A172 (cell line): ENCODE measurements around the gene XG. TPM values are rescaled to one million over a fixed set of nuclear protein-coding genes. Genes with fewer than 3 reads are reported as not detected.
A peak's percentile ranks its signal among the peaks of the same experiment; 100 is the strongest.
"Not testable (repeated sequence)": the region's sequence is repeated elsewhere in the genome, so short reads cannot be mapped to it uniquely, and the experiment has no call there.

Experiments
- DNase-seq: peaks from one replicate; pipeline ENCODE4 v3.0.0-alpha.2; 2015; ENCODE audit warnings: low spot score
- total RNA-seq: library from RNA; depleted of rRNA; stranded (reverse); fragments of >200 nt; shearing (Covaris generic); gene quantifications from 2 replicates; pipeline ENCODE4 v1.2.3, GENCODE V29; 2014

The XG gene
- total RNA-seq, 1 experiment from 2014 or later: not detected

- DNase-seq: not testable (repeated sequence)
These were observed 28.8 kb downstream of the XG start for GRCh38 chrX:2780472-2781225.

- DNase-seq: no peak
These were observed 29.4 kb downstream of the XG start for GRCh38 chrX:2781226-2781571.

GRCh38 chrX:2781698-2782097, 29.9 kb downstream of the XG start:
- DNase-seq: no peak

GRCh38 chrX:2782171-2782570, 30.3 kb downstream of the XG start:
- no peak for DNase-seq

GRCh38 chrX:2782778-2783177, 30.9 kb downstream of the XG start:
- no peak for DNase-seq

GRCh38 chrX:2784026-2784425, 32.2 kb downstream of the XG start:
- no peak for DNase-seq

- no peak for DNase-seq
These were observed 33.7 kb downstream of the XG start for GRCh38 chrX:2785538-2785937.

GRCh38 chrX:2788980-2789379, 37.1 kb downstream of the XG start:
- DNase-seq: no peak

- no peak for DNase-seq
These were observed 37.7 kb downstream of the XG start for GRCh38 chrX:2789569-2789968.

- DNase-seq: no peak
These were observed 41.9 kb downstream of the XG start for GRCh38 chrX:2793752-2794151.

GRCh38 chrX:2794336-2794735, 42.5 kb downstream of the XG start:
- no peak for DNase-seq

- not testable (repeated sequence) for DNase-seq
These were observed 45.0 kb downstream of the XG start for GRCh38 chrX:2796808-2797207.

GRCh38 chrX:2799369-2799768, 47.5 kb downstream of the XG start:
- no peak for DNase-seq

GRCh38 chrX:2799980-2800379, 48.1 kb downstream of the XG start:
- not testable (repeated sequence) for DNase-seq

GRCh38 chrX:2801223-2801622, 49.4 kb downstream of the XG start:
- DNase-seq: no peak

- DNase-seq: not testable (repeated sequence)
These were observed 50.7 kb downstream of the XG start for GRCh38 chrX:2802376-2803090.

GRCh38 chrX:2803486-2803885, 51.6 kb downstream of the XG start:
- not testable (repeated sequence) for DNase-seq

- peak; percentile 53 for DNase-seq
These were observed 52.4 kb downstream of the XG start for GRCh38 chrX:2804106-2804843.

GRCh38 chrX:2804858-2805257, 53.0 kb downstream of the XG start:
- DNase-seq: peak; percentile 67

GRCh38 chrX:2811271-2811670, 59.4 kb downstream of the XG start:
- no peak for DNase-seq

GRCh38 chrX:2812161-2812907, 60.5 kb downstream of the XG start:
- DNase-seq: peak; percentile 40

- DNase-seq: no peak
These were observed 65.2 kb downstream of the XG start for GRCh38 chrX:2817036-2817435.
